ENCODE data around the gene ENAH.

- TF ChIP-seq EZH2 (IDR thresholded peaks at IDR 0.05) (no peak), EZH2phosphoT487 (IDR thresholded peaks at IDR 0.05; ENCODE audit: borderline replicate concordance) (no peak), CTCF (IDR thresholded peaks at IDR 0.05 in 2 of 3, conservative IDR thresholded peaks at IDR 0.05 in 1 of 3; ENCODE audit: borderline replicate concordance in 1 of 3, insufficient read depth in 1 of 3, low read depth in 2 of 3, low read length in 2 of 3) (no peak), POLR2A (IDR thresholded peaks at IDR 0.05; ENCODE audit: borderline replicate concordance, extremely low read depth, insufficient read depth, insufficient read length) (no peak), MAX (IDR thresholded peaks at IDR 0.05) (no peak), ATF3 (IDR thresholded peaks at IDR 0.05) (no peak)
Observed at GRCh38 chr1:225466848-225467192, 186.1 kb downstream of the ENAH start.
